ENCODE measurements around the gene GIMAP6. TPM values are rescaled to one million over a fixed set of nuclear protein-coding genes. Genes with fewer than 3 reads are reported as not detected.

Gene GIMAP6
- total and polyA plus RNA-seq, 7 donors, result 5.8 to 25.0 (median 12.2) TPM

- H3K27me3 ChIP-seq, result no peaks in the 10 kb centered on the region
- H3K27ac ChIP-seq, result no peak overlapping the region
- H3K9me3 ChIP-seq, result no peaks in the 10 kb centered on the region
- no peaks in the 10 kb centered on the region for H3K4me1 ChIP-seq
- H3K36me3 ChIP-seq, result no peaks in the 10 kb centered on the region
- no peak for DNase-seq
- TF ChIP-seq, protein P1, sequence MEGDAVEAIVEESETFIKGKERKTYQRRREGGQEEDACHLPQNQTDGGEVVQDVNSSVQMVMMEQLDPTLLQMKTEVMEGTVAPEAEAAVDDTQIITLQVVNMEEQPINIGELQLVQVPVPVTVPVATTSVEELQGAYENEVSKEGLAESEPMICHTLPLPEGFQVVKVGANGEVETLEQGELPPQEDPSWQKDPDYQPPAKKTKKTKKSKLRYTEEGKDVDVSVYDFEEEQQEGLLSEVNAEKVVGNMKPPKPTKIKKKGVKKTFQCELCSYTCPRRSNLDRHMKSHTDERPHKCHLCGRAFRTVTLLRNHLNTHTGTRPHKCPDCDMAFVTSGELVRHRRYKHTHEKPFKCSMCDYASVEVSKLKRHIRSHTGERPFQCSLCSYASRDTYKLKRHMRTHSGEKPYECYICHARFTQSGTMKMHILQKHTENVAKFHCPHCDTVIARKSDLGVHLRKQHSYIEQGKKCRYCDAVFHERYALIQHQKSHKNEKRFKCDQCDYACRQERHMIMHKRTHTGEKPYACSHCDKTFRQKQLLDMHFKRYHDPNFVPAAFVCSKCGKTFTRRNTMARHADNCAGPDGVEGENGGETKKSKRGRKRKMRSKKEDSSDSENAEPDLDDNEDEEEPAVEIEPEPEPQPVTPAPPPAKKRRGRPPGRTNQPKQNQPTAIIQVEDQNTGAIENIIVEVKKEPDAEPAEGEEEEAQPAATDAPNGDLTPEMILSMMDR (IDR thresholded peaks at IDR 0.05), result no peak
- TF ChIP-seq POLR2AphosphoS5 (IDR thresholded peaks at IDR 0.05), result no peak
- no peak for TF ChIP-seq POLR2A (IDR thresholded peaks at IDR 0.05)
- no peak for TF ChIP-seq EP300 (IDR thresholded peaks at IDR 0.05)
- no peak overlapping the region for H3K4me3 ChIP-seq
- intact Hi-C loops (cut with DNase I), result no loop called here
Measured at GRCh38 chr7:150668977-150669376, 36.8 kb upstream of the GIMAP6 start.

- TF ChIP-seq EP300 (IDR thresholded peaks at IDR 0.05), result no peak
- TF ChIP-seq, protein P1 (IDR thresholded peaks at IDR 0.05), result no peak
- no peak for TF ChIP-seq POLR2AphosphoS5 (IDR thresholded peaks at IDR 0.05)
- TF ChIP-seq POLR2A (IDR thresholded peaks at IDR 0.05), result no peak
- DNase-seq, result no peak
- Histone ChIP-seq H3K27me3 (no peaks in the 10 kb centered on the region), H3K27ac (no peak overlapping the region), H3K4me3 (no peak overlapping the region), H3K36me3 (no peaks in the 10 kb centered on the region), H3K9me3 (no peaks in the 10 kb centered on the region), H3K4me1 (no peaks in the 10 kb centered on the region)
- WGBS, 2 donors, result 39 to 58% methylated on average over 1 of the region's 1 CpG
- intact Hi-C loops (cut with DNase I), result no loop called here
Measured at GRCh38 chr7:150668472-150668911, 36.3 kb upstream of the GIMAP6 start.

DNA sequence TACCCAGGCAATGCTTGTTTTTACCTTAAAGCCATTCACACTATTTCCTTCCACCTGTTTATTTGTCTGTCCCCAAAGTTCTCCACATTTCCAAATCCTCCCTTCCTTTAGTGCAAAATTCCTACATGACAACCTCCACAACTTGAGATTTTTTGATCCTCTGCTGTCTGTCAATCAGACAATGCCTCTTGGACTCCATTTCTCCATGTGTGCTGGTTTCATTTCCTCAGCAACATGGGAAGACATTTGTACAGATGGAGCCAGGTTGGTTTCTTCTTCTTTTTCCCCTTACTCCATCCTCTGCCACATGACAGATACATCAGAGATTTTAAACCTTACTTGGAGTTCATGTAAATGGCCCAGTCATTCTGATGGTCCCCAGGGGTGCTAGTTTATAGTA, 34.2 kb upstream of the GIMAP6 start:
- no peaks in the 10 kb centered on the region for H3K36me3 ChIP-seq
- intact Hi-C loops (cut with DNase I), result no loop called here
- H3K27me3 ChIP-seq, result no peaks in the 10 kb centered on the region
- no peak for DNase-seq
- TF ChIP-seq EP300 (IDR thresholded peaks at IDR 0.05) (no peak), POLR2AphosphoS5 (IDR thresholded peaks at IDR 0.05) (no peak), POLR2A (IDR thresholded peaks at IDR 0.05) (no peak)
- TF ChIP-seq, protein P1 (IDR thresholded peaks at IDR 0.05), result no peak
- H3K4me1 ChIP-seq, result no peaks in the 10 kb centered on the region
- no peak overlapping the region for H3K4me3 ChIP-seq
- peak overlapping the region in 1 of 4 donors; percentile 2 for H3K27ac ChIP-seq
- H3K9me3 ChIP-seq, result no peaks in the 10 kb centered on the region

GRCh38 chr7:150665896-150666295, 33.7 kb upstream of the GIMAP6 start:
- H3K4me3 ChIP-seq, result no peak overlapping the region
- H3K27me3 ChIP-seq, result no peaks in the 10 kb centered on the region
- H3K4me1 ChIP-seq, result no peaks in the 10 kb centered on the region
- H3K9me3 ChIP-seq, result no peaks in the 10 kb centered on the region
- WGBS, 2 donors, result 81 to 90% methylated on average over 2 of the region's 2 CpGs
- intact Hi-C loops (cut with DNase I), result no loop called here
- peak overlapping the region in 1 of 4 donors; percentile 2 for H3K27ac ChIP-seq
- no peak for DNase-seq
- H3K36me3 ChIP-seq, result no peaks in the 10 kb centered on the region
- TF ChIP-seq, protein P1 (IDR thresholded peaks at IDR 0.05), result no peak
- TF ChIP-seq POLR2AphosphoS5 (IDR thresholded peaks at IDR 0.05) (no peak), POLR2A (IDR thresholded peaks at IDR 0.05) (no peak), EP300 (IDR thresholded peaks at IDR 0.05) (no peak)

GRCh38 chr7:150665089-150665748, 33.0 kb upstream of the GIMAP6 start:
- 89 to 91% methylated on average over 9 of the region's 9 CpGs for WGBS, 2 donors
- no peaks in the 10 kb centered on the region for H3K36me3 ChIP-seq
- no peaks in the 10 kb centered on the region for H3K9me3 ChIP-seq
- TF ChIP-seq, protein P1 (IDR thresholded peaks at IDR 0.05), result no peak
- TF ChIP-seq POLR2A (IDR thresholded peaks at IDR 0.05) (no peak), EP300 (IDR thresholded peaks at IDR 0.05) (no peak), POLR2AphosphoS5 (IDR thresholded peaks at IDR 0.05) (no peak)
- intact Hi-C loops (cut with DNase I), result no loop called here
- no peak overlapping the region for H3K4me3 ChIP-seq
- no peaks in the 10 kb centered on the region for H3K27me3 ChIP-seq
- H3K4me1 ChIP-seq, result no peaks in the 10 kb centered on the region
- H3K27ac ChIP-seq, result no peak overlapping the region
- DNase-seq, result no peak
